ENCODE results near the gene CCRL2. TPM values are rescaled to one million over a fixed set of nuclear protein-coding genes. Genes with fewer than 3 reads are reported as not detected.
"Not testable (repeated sequence)": the region's sequence is repeated elsewhere in the genome, so short reads cannot be mapped to it uniquely, and the experiment has no call there.

CCRL2 gene
- total RNA-seq, 1 experiment from 2014 or later, result 1.2 TPM

- H3K4me3 ChIP-seq; BruUV-seq (replicated peaks); H3K9me3 ChIP-seq (ENCODE audit: insufficient read depth, low read depth); H3K9me2 ChIP-seq (ENCODE audit: insufficient read depth); H2AFZ ChIP-seq; CTCF ChIA-PET; H4K20me1 ChIP-seq (ENCODE audit: insufficient read depth); H3K27me3 ChIP-seq (ENCODE audit: insufficient read depth, low read depth); intact Hi-C loops (cut with micrococcal nuclease; ENCODE audit: unreplicated experiment): not testable (repeated sequence)
- peaks cover 14% of the 10 kb centered on the region for H3K79me2 ChIP-seq (ENCODE audit: low read depth)
- peaks cover 64% of the 10 kb centered on the region for H3K4me1 ChIP-seq (replicated peaks; ENCODE audit: insufficient read depth)
- peaks cover 12% of the 10 kb centered on the region; the same call in 1 of the 2 replicates for H3K36me3 ChIP-seq (ENCODE audit: low read depth)
- peak; percentile 19 to 71 for DNase-seq
- POLR2A ChIA-PET (ENCODE audit: unreplicated experiment), result interaction anchor here (0.5 to 0.6 kb wide), 2 partner anchors 235 to 334 kb away, joined by 5 to 9 read pairs; no protein-coding TSS in a partner anchor
- peaks cover 41% of the 10 kb centered on the region for H3F3A ChIP-seq (ENCODE audit: insufficient read depth, low read depth)
- H3K27ac ChIP-seq, result peak overlapping the region; percentile 50
- peak overlapping the region; percentile 56 for H3K4me2 ChIP-seq
Measured at GRCh38 chr3:46433118-46433517, 26.1 kb downstream of the CCRL2 start.

GRCh38 chr3:46433841-46434240 is 26.8 kb downstream of the CCRL2 start:
- intact Hi-C loops (cut with micrococcal nuclease; ENCODE audit: unreplicated experiment), result no loop called here
- no peak for DNase-seq
- Histone ChIP-seq H3F3A (ENCODE audit: insufficient read depth, low read depth) (peaks cover 34% of the 10 kb centered on the region), H3K9me3 (ENCODE audit: insufficient read depth, low read depth) (no peaks in the 10 kb centered on the region), H3K4me3 (no peak overlapping the region), H3K27me3 (ENCODE audit: insufficient read depth, low read depth) (no peaks in the 10 kb centered on the region), H3K27ac (peak overlapping the region; percentile 50; the same call in 1 of the 2 replicates), H3K9me2 (ENCODE audit: insufficient read depth) (no peaks in the 10 kb centered on the region), H4K20me1 (ENCODE audit: insufficient read depth) (no peaks in the 10 kb centered on the region), H3K4me1 (replicated peaks; ENCODE audit: insufficient read depth) (peaks cover 57% of the 10 kb centered on the region), H2AFZ (no peak overlapping the region), H3K4me2 (peak overlapping the region; percentile 56), H3K36me3 (ENCODE audit: low read depth) (peaks cover 12% of the 10 kb centered on the region; the same call in 1 of the 2 replicates), H3K79me2 (ENCODE audit: low read depth) (peaks cover 7% of the 10 kb centered on the region)
- TF ChIP-seq EZH2 (IDR thresholded peaks at IDR 0.05; ENCODE audit: low read depth) (no peak), CTCF (conservative IDR thresholded peaks at IDR 0.05) (no peak)
- ChIA-PET POLR2A (ENCODE audit: unreplicated experiment) (interaction anchor here (0.6 kb wide), 1 partner anchor 236 kb away, joined by 5 read pairs; no protein-coding TSS in a partner anchor), CTCF (no interaction called here)
- no TSS peak for BruUV-seq (replicated peaks)

GRCh38 chr3:46435081-46435726 is 28.1 kb downstream of the CCRL2 start:
- Histone ChIP-seq H3K4me2 (0 out of 2 replicates have a peak overlapping the region, but pooled peaks have one; percentile 7), H3K4me1 (replicated peaks; ENCODE audit: insufficient read depth) (peaks cover 43% of the 10 kb centered on the region), H3K27me3 (ENCODE audit: insufficient read depth, low read depth) (no peaks in the 10 kb centered on the region), H3K36me3 (ENCODE audit: low read depth) (peaks cover 12% of the 10 kb centered on the region; the same call in 1 of the 2 replicates), H3K9me2 (ENCODE audit: insufficient read depth) (no peaks in the 10 kb centered on the region), H3K79me2 (ENCODE audit: low read depth) (no peaks in the 10 kb centered on the region), H3K4me3 (no peak overlapping the region), H3F3A (ENCODE audit: insufficient read depth, low read depth) (peaks cover 23% of the 10 kb centered on the region), H4K20me1 (ENCODE audit: insufficient read depth) (no peaks in the 10 kb centered on the region), H2AFZ (no peak overlapping the region), H3K27ac (no peak overlapping the region), H3K9me3 (ENCODE audit: insufficient read depth, low read depth) (no peaks in the 10 kb centered on the region)
- ChIA-PET POLR2A (ENCODE audit: unreplicated experiment) (no interaction called here), CTCF (no interaction called here)
- TF ChIP-seq CTCF (conservative IDR thresholded peaks at IDR 0.05) (no peak), EZH2 (IDR thresholded peaks at IDR 0.05; ENCODE audit: low read depth) (no peak)
- DNase-seq, result no peak
- no TSS peak for BruUV-seq (replicated peaks)
- intact Hi-C loops (cut with micrococcal nuclease; ENCODE audit: unreplicated experiment), result no loop called here
